Vagina (tissue), 2 donors: ENCODE results near the gene TAF1B. TPM values are rescaled to one million over a fixed set of nuclear protein-coding genes. Genes with fewer than 3 reads are reported as not detected.

Experiments
- DNase-seq, 2 donors: peaks; one replicate each; pipeline ENCODE4 v3.0.0-alpha.2; 2017; ENCODE audit errors: extremely low spot score in 2 of 2
- H3K27ac ChIP-seq: fragments of 200-600 bp; sonication (generic); one replicate; pipeline ENCODE4 v1.5.1; 2019
- H3K27me3 ChIP-seq: fragments of 200-600 bp; sonication (generic); one replicate; pipeline ENCODE4 v1.5.1; 2019
- H3K36me3 ChIP-seq, 2 donors: fragments of 200-600 bp; sonication (generic); one replicate each; pipeline ENCODE4 v1.5.1; 2017 to 2019
- H3K4me1 ChIP-seq: fragments of 200-600 bp; sonication (generic); one replicate; pipeline ENCODE4 v1.5.1; 2019
- H3K4me3 ChIP-seq, 2 donors: fragments of 200-600 bp; sonication (generic); 1 replicate in 1 of 2; 2 replicates in 1 of 2; pipeline ENCODE4 v1.5.1; 2016 to 2019
- H3K9me3 ChIP-seq: fragments of 200-600 bp; sonication (generic); one replicate; pipeline ENCODE4 v1.5.1; 2019
- CTCF ChIP-seq, 3 experiments: fragments of 450-650 bp in 2 of 3; fragments of 200-600 bp in 1 of 3; sonication (generic) in 1 of 3; IDR thresholded peaks; one replicate each; pipeline ENCODE4 v1.5.1; 2017 to 2019; ENCODE audit warnings: antibody characterized with exemption in 3 of 3, mild to moderate bottlenecking in 2 of 3, moderate library complexity in 2 of 3
- POLR2A ChIP-seq, 2 donors: fragments of 450-650 bp; IDR thresholded peaks; one replicate each; pipeline ENCODE4 v1.6.1; 2017; ENCODE audit warnings: antibody characterized with exemption in 2 of 2, mild to moderate bottlenecking in 2 of 2, moderate library complexity in 2 of 2
- POLR2AphosphoS5 ChIP-seq, 2 donors: sonication (generic); formaldehyde crosslinking; IDR thresholded peaks; one replicate each; pipeline ENCODE4 v1.9.0; 2017; ENCODE audit warnings: antibody characterized with exemption in 2 of 2, mild to moderate bottlenecking in 2 of 2, low read depth in 1 of 2; ENCODE audit not compliant: insufficient read depth in 1 of 2
- intact Hi-C: fragments of 100-400 bp; cut with DNase I; formaldehyde crosslinking; loops from one replicate; pipeline ENCODE4 v1.15.1; 2023
- total RNA-seq: library from RNA; depleted of rRNA; stranded (reverse); fragments of >200 nt; gene quantifications from one replicate; pipeline ENCODE4 v1.2.3, GENCODE V29; 2016

TAF1B gene
- total RNA-seq, 1 donor from 2014 or later, result 20.1 TPM

- Histone ChIP-seq H3K36me3 (no peaks in the 10 kb centered on the region), H3K27ac (peak overlapping the region; percentile 56), H3K9me3 (no peaks in the 10 kb centered on the region), H3K27me3 (no peaks in the 10 kb centered on the region), H3K4me3 (peak overlapping the region; percentile 81 to 89), H3K4me1 (no peaks in the 10 kb centered on the region)
- DNase-seq, result peak in 1 of 2 donors; percentile 81
- TF ChIP-seq POLR2A (IDR thresholded peaks at IDR 0.05), result no peak
- intact Hi-C loops, result no loop called here
These were observed 109.0 kb downstream of the TAF1B start for GRCh38 chr2:9952286-9952737.

- no peaks in the 10 kb centered on the region for H3K36me3 ChIP-seq
- no peaks in the 10 kb centered on the region for H3K27me3 ChIP-seq
- TF ChIP-seq POLR2AphosphoS5 (IDR thresholded peaks at IDR 0.05; ENCODE audit: insufficient read depth in 1 of 2, low read depth in 1 of 2) (no peak), POLR2A (IDR thresholded peaks at IDR 0.05) (no peak), CTCF (IDR thresholded peaks at IDR 0.05) (no peak)
- intact Hi-C loops, result no loop called here
- no peak overlapping the region for H3K27ac ChIP-seq
- peak in 1 of 2 donors; percentile 20 for DNase-seq
- no peaks in the 10 kb centered on the region for H3K4me1 ChIP-seq
- H3K9me3 ChIP-seq, result no peaks in the 10 kb centered on the region
- peak overlapping the region in 1 of 2 donors; percentile 81 for H3K4me3 ChIP-seq
These were observed 109.7 kb downstream of the TAF1B start for GRCh38 chr2:9952856-9953503.

- Histone ChIP-seq H3K27ac (peak overlapping the region; percentile 12), H3K4me1 (no peaks in the 10 kb centered on the region), H3K9me3 (no peaks in the 10 kb centered on the region), H3K4me3 (peak overlapping the region in 1 of 2 donors; percentile 81), H3K36me3 (no peaks in the 10 kb centered on the region), H3K27me3 (no peaks in the 10 kb centered on the region)
- intact Hi-C loops, result no loop called here
- DNase-seq, result no peak
- no peak for TF ChIP-seq POLR2A (IDR thresholded peaks at IDR 0.05)
- no peak for TF ChIP-seq CTCF (IDR thresholded peaks at IDR 0.05)
- TF ChIP-seq POLR2AphosphoS5 (IDR thresholded peaks at IDR 0.05; ENCODE audit: insufficient read depth in 1 of 2, low read depth in 1 of 2), result no peak
These were observed 110.9 kb downstream of the TAF1B start for GRCh38 chr2:9954136-9954535.

GRCh38 chr2:9958057-9958456 is 114.8 kb downstream of the TAF1B start:
- DNase-seq, result peak in 1 of 2 donors; percentile 16
- H3K4me3 ChIP-seq, result no peak overlapping the region
- no peaks in the 10 kb centered on the region for H3K4me1 ChIP-seq
- no peaks in the 10 kb centered on the region for H3K27me3 ChIP-seq
- no peaks in the 10 kb centered on the region for H3K36me3 ChIP-seq
- TF ChIP-seq CTCF (IDR thresholded peaks at IDR 0.05), result no peak
- no peak for TF ChIP-seq POLR2AphosphoS5 (IDR thresholded peaks at IDR 0.05; ENCODE audit: insufficient read depth in 1 of 2, low read depth in 1 of 2)
- no peak for TF ChIP-seq POLR2A (IDR thresholded peaks at IDR 0.05)
- H3K9me3 ChIP-seq, result no peaks in the 10 kb centered on the region
- intact Hi-C loops, result no loop called here
- H3K27ac ChIP-seq, result no peak overlapping the region

- Histone ChIP-seq H3K4me3 (no peak overlapping the region), H3K36me3 (no peaks in the 10 kb centered on the region), H3K4me1 (no peaks in the 10 kb centered on the region), H3K27ac (no peak overlapping the region), H3K9me3 (no peaks in the 10 kb centered on the region), H3K27me3 (no peaks in the 10 kb centered on the region)
- intact Hi-C loops, result no loop called here
- TF ChIP-seq POLR2A (IDR thresholded peaks at IDR 0.05), result no peak
- TF ChIP-seq CTCF (IDR thresholded peaks at IDR 0.05), result no peak
- TF ChIP-seq POLR2AphosphoS5 (IDR thresholded peaks at IDR 0.05; ENCODE audit: insufficient read depth in 1 of 2, low read depth in 1 of 2), result no peak
- no peak for DNase-seq
These were observed 116.0 kb downstream of the TAF1B start for GRCh38 chr2:9959262-9959661.
